Mesenchymal stem cell (in vitro differentiated cells and primary cell): ENCODE data around the gene RPL28.

Experiments
- DNase-seq: peaks from one replicate; pipeline ENCODE4 v3.0.0-alpha.2; 2013
- H2AFZ ChIP-seq: one replicate; pipeline ENCODE4 v1.6.1; 2013; ENCODE audit warnings: low read depth, mild to moderate bottlenecking, control low read depth, inconsistent platforms, low read length, moderate library complexity
- H2AK5ac ChIP-seq: 2 replicates; pipeline ENCODE4 v1.6.1; 2013; ENCODE audit warnings: low read length, moderate library complexity, mild to moderate bottlenecking, inconsistent platforms; ENCODE audit not compliant: severe bottlenecking
- H2BK120ac ChIP-seq: one replicate; pipeline ENCODE4 v1.6.1; 2013; ENCODE audit warnings: low read depth, mild to moderate bottlenecking, inconsistent platforms, low read length, moderate library complexity
- H2BK12ac ChIP-seq, 2 experiments: one replicate each; pipeline ENCODE4 v1.6.1; 2013; ENCODE audit warnings: inconsistent platforms in 2 of 2, low read length in 2 of 2, mild to moderate bottlenecking in 2 of 2, moderate library complexity in 2 of 2, control low read depth in 1 of 2
- H2BK15ac ChIP-seq: one replicate; pipeline ENCODE4 v1.6.1; 2013; ENCODE audit warnings: mild to moderate bottlenecking, low read depth, inconsistent platforms; ENCODE audit not compliant: poor library complexity, severe bottlenecking
- H2BK5ac ChIP-seq: 2 replicates; pipeline ENCODE4 v1.6.1; 2013; ENCODE audit warnings: low read depth, mild to moderate bottlenecking, low read length, control low read depth, inconsistent platforms; ENCODE audit not compliant: poor library complexity, severe bottlenecking
- H3K14ac ChIP-seq, 2 experiments: one replicate each; pipeline ENCODE4 v1.6.1; 2013; ENCODE audit warnings: inconsistent platforms in 2 of 2, low read length in 2 of 2, control low read depth in 1 of 2, mild to moderate bottlenecking in 1 of 2, moderate library complexity in 1 of 2
- H3K18ac ChIP-seq, 2 experiments: one replicate each; pipeline ENCODE4 v1.6.1; 2013; ENCODE audit warnings: inconsistent platforms in 2 of 2, low read length in 2 of 2, control low read depth in 1 of 2, low read depth in 1 of 2, mild to moderate bottlenecking in 1 of 2
- H3K23ac ChIP-seq, 2 experiments: one replicate each; pipeline ENCODE4 v1.6.1; 2013; ENCODE audit warnings: inconsistent platforms in 2 of 2, low read length in 2 of 2, mild to moderate bottlenecking in 2 of 2, moderate library complexity in 2 of 2, control low read depth in 1 of 2
- H3K27ac ChIP-seq: 2 replicates; pipeline ENCODE4 v1.5.1; 2013; ENCODE audit warnings: mild to moderate bottlenecking, moderate library complexity, low read length, control low read depth, inconsistent platforms; ENCODE audit not compliant: poor library complexity, severe bottlenecking
- H3K27me3 ChIP-seq, 2 experiments: 2 replicates each; pipeline versions ENCODE4 v1.6.1 to v1.7.0; 2013; ENCODE audit warnings: low read length in 2 of 2, mild to moderate bottlenecking in 2 of 2, moderate library complexity in 2 of 2, control low read depth in 1 of 2, inconsistent platforms in 1 of 2; ENCODE audit not compliant: control insufficient read depth in 1 of 2, insufficient read depth in 1 of 2
- H3K36me3 ChIP-seq, 2 experiments: 2 replicates each; pipeline versions ENCODE4 v1.6.1 to v1.7.0; 2013; ENCODE audit warnings: low read length in 2 of 2, control low read depth in 1 of 2, inconsistent platforms in 1 of 2, low read depth in 1 of 2, mild to moderate bottlenecking in 1 of 2; ENCODE audit not compliant: insufficient read depth in 2 of 2, control insufficient read depth in 1 of 2
- H3K4ac ChIP-seq, 2 experiments: one replicate each; pipeline ENCODE4 v1.6.1; 2013; ENCODE audit warnings: inconsistent platforms in 2 of 2, low read length in 2 of 2, mild to moderate bottlenecking in 2 of 2, moderate library complexity in 2 of 2, control low read depth in 1 of 2, low read depth in 1 of 2
- H3K4me1 ChIP-seq: 2 replicates; pipeline ENCODE4 v1.6.1; 2013; ENCODE audit warnings: low read depth, low read length, control low read depth; ENCODE audit not compliant: control insufficient read depth, insufficient read depth
- H3K4me2 ChIP-seq: 2 replicates; pipeline ENCODE4 v1.6.1; 2013; ENCODE audit warnings: low read length, mild to moderate bottlenecking, inconsistent platforms; ENCODE audit not compliant: poor library complexity, severe bottlenecking
- H3K4me3 ChIP-seq, 2 experiments: 2 replicates each; pipeline versions ENCODE4 v1.5.1 to v1.7.0; 2013; ENCODE audit warnings: low read length in 2 of 2, mild to moderate bottlenecking in 2 of 2, control low read depth in 1 of 2, low read depth in 1 of 2; ENCODE audit not compliant: insufficient read depth in 1 of 2
- H3K79me1 ChIP-seq: replicated peaks from 2 replicates; pipeline ENCODE4 v1.6.1; 2013; ENCODE audit warnings: mild to moderate bottlenecking, control low read depth, low read length, inconsistent platforms; ENCODE audit not compliant: poor library complexity, severe bottlenecking
- H3K9ac ChIP-seq: 2 replicates; pipeline ENCODE4 v1.7.0; 2013; ENCODE audit warnings: mild to moderate bottlenecking, low read length, moderate library complexity
- H3K9me3 ChIP-seq: 2 replicates; pipeline ENCODE4 v1.7.0; 2013; ENCODE audit warnings: mild to moderate bottlenecking, low read length; ENCODE audit not compliant: control insufficient read depth
- H4K8ac ChIP-seq: one replicate; pipeline ENCODE4 v1.6.1; 2013; ENCODE audit warnings: inconsistent platforms, mild to moderate bottlenecking, low read length, moderate library complexity
- H4K91ac ChIP-seq: one replicate; pipeline ENCODE4 v1.6.1; 2013; ENCODE audit warnings: mild to moderate bottlenecking, low read length, inconsistent platforms
- WGBS: methylation state at CpG from one replicate; pipeline ENCODE4 v1.1.7; 2013; ENCODE audit warnings: mixed read lengths; 5-methylcytosine and 5-hydroxymethylcytosine counted together

Gene RPL28

DNA sequence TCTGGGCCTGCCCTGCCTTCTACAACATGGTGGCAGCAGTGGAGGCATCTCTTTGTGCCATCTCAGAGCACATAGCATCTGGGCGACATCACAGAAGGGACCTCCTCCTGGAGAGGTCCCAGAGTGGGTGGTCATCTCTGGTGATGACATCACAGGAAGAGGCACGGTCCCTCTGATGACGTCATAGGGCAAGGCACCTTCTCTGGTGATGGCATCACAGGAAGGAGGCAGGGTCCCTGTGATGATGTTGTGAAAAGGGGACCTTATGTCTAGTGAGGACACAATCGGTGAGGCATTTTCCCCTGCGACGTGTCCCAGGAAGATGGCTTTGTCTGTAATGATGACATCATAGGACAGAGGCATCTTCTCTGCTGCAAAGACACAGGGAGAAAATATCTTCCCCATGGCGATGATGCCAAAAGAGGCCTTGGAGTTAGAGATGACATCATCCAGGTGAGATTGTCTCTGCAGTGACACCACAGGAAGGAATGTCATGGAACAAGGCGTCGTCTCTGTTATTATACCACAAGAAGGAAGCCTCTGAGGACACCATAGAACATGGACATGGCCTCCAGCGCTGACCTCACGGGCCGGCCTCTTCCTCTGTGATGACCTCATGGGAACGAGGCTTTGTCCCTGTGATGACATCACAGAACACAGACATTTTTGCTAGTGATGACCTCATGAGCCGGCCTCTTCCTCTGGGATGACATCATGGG is 46.7 kb downstream of the RPL28 start:
- Histone ChIP-seq H3K14ac (no peak overlapping the region), H3K18ac (no peak overlapping the region), H2BK15ac (no peak overlapping the region), H3K27me3 (peaks cover 4 to 66% of the 10 kb centered on the region in 2 experiments), H4K8ac (no peak overlapping the region), H3K9me3 (peaks cover 5% of the 10 kb centered on the region), H3K4me3 (no peak overlapping the region), H3K27ac (no peak overlapping the region), H2BK5ac (no peak overlapping the region), H3K4ac (no peak overlapping the region), H2AFZ (no peak overlapping the region), H2AK5ac (no peak overlapping the region), H3K79me1 (no peaks in the 10 kb centered on the region), H3K4me1 (peaks cover 6% of the 10 kb centered on the region), H2BK12ac (no peak overlapping the region), H3K4me2 (no peak overlapping the region), H3K36me3 (no peaks in the 10 kb centered on the region), H2BK120ac (no peak overlapping the region), H3K9ac (no peak overlapping the region), H3K23ac (no peak overlapping the region), H4K91ac (no peak overlapping the region)
- WGBS: 81% methylated on average over 14 of the region's 14 CpGs
- DNase-seq: no peak

DNA sequence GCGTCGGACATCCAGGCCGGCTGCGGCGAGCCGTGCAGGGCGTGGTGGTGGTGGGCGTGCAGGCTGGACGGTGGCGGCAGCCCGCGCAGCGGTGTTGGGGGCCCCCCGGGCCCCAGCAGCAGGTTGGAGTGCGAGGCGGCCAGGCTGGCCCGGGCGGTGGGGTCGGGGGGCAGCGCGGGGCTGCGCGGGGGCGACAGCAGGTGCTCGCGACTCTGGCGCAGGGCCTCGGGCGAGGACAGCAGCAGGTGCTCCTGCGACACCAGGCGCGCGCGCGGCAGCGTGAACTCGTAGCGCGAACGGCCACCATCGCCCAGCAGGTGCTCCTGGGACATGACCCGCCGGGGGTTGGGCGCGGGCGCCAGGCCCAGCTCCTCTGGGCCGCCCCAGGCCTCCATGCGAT is 47.6 kb downstream of the RPL28 start:
- Histone ChIP-seq H3K18ac (no peak overlapping the region), H3K23ac (no peak overlapping the region), H3K4me3 (no peak overlapping the region), H4K91ac (no peak overlapping the region), H3K4ac (no peak overlapping the region), H3K27ac (no peak overlapping the region), H3K27me3 (peaks cover 5 to 70% of the 10 kb centered on the region in 2 experiments), H2BK5ac (no peak overlapping the region), H2BK120ac (no peak overlapping the region), H2BK12ac (no peak overlapping the region), H4K8ac (no peak overlapping the region), H3K9me3 (peaks cover 5% of the 10 kb centered on the region), H3K14ac (no peak overlapping the region), H2AFZ (no peak overlapping the region), H2BK15ac (no peak overlapping the region), H3K9ac (no peak overlapping the region), H2AK5ac (no peak overlapping the region), H3K4me1 (peaks cover 9% of the 10 kb centered on the region), H3K4me2 (no peak overlapping the region), H3K36me3 (no peaks in the 10 kb centered on the region), H3K79me1 (no peaks in the 10 kb centered on the region)
- WGBS: 92% methylated on average over 48 of the region's 48 CpGs
- no peak for DNase-seq

DNA sequence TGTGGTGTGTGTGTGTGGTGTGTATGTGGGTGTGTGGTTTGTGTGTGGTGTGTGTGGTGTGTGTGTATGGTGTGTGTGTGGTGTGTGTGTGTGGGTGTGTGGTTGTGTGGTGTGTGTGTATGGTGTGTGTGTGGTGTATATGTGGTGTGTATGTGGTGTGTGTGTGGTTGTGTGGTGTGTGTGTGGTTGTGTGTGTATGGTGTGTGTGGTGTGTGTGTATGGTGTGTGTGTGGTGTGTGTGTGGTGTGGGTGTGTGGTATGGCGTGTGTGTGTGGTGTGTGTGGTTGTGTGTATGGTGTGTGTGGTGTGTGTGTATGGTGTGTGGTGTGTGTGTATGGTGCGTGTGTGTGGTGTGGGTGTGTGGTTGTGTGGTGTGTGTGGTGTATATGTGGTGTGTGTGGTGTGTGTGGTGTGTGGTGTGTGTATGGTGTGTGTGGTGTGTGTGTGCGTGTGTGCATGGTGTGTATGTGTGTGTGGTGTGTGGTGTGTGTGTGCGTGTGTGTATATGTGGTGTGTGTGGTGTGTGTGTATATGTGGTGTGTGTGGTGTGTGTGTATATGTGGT is 48.7 kb downstream of the RPL28 start:
- 84% methylated on average over 4 of the region's 4 CpGs for WGBS
- peak overlapping the region; percentile 49 for H4K91ac ChIP-seq
- H3K4me1 ChIP-seq: peaks cover 9% of the 10 kb centered on the region
- peaks cover 5% of the 10 kb centered on the region for H3K9me3 ChIP-seq
- H3K14ac ChIP-seq: peak overlapping the region in 1 of 2 experiments; percentile 46
- peak overlapping the region in 1 of 2 experiments; percentile 20 for H3K4me3 ChIP-seq
- H2AK5ac ChIP-seq: no peak overlapping the region
- H2BK12ac ChIP-seq: no peak overlapping the region
- no peak overlapping the region for H3K27ac ChIP-seq
- H3K18ac ChIP-seq: peak overlapping the region in 1 of 2 experiments; percentile 38
- peak overlapping the region in 1 of 2 experiments; percentile 73 for H3K23ac ChIP-seq
- no peak overlapping the region for H2BK120ac ChIP-seq
- peaks cover 13 to 72% of the 10 kb centered on the region in 2 experiments for H3K27me3 ChIP-seq
- no peak overlapping the region for H3K4ac ChIP-seq
- DNase-seq: no peak
- no peak overlapping the region for H2BK5ac ChIP-seq
- no peaks in the 10 kb centered on the region for H3K36me3 ChIP-seq
- no peak overlapping the region for H3K4me2 ChIP-seq
- H2AFZ ChIP-seq: no peak overlapping the region
- no peak overlapping the region for H2BK15ac ChIP-seq
- H3K9ac ChIP-seq: no peak overlapping the region
- H4K8ac ChIP-seq: no peak overlapping the region
- H3K79me1 ChIP-seq: no peaks in the 10 kb centered on the region

DNA sequence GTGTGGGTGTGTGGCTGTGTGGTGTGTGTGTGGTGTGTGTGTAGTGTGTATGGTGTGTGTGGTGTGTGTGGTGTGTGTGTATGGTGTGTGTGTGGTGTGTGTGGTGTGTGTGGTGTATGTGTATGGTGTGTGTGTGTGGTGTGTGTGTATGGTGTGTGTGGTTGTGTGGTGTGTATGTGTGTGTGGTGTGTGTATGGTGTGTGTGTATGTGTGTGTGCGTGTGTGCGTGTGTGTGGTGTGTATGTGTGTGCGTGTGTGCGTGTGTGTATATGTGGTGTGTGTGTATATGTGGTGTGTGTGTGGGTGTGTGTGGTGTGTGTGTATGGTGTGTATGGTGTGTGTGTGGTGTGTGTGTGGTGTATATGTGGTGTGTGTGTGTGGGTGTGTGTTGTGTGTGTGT is 49.3 kb downstream of the RPL28 start:
- WGBS: 95% methylated on average over 4 of the region's 4 CpGs

More for the DNA sequence above, 49.3 kb downstream of the RPL28 start:
- H3K4me2 ChIP-seq: no peak overlapping the region
- H3K14ac ChIP-seq: no peak overlapping the region
- H2BK12ac ChIP-seq: no peak overlapping the region
- no peak overlapping the region for H3K27ac ChIP-seq
- no peak overlapping the region for H3K18ac ChIP-seq
- H3K36me3 ChIP-seq: no peaks in the 10 kb centered on the region
- no peak overlapping the region for H3K23ac ChIP-seq
- peaks cover 9% of the 10 kb centered on the region for H3K4me1 ChIP-seq
- peaks cover 5% of the 10 kb centered on the region for H3K9me3 ChIP-seq
- H4K91ac ChIP-seq: peak overlapping the region; percentile 43
- H2AFZ ChIP-seq: no peak overlapping the region
- H3K27me3 ChIP-seq: peaks cover 19 to 71% of the 10 kb centered on the region in 2 experiments
- no peak overlapping the region for H2BK120ac ChIP-seq
- H3K4me3 ChIP-seq: no peak overlapping the region
- H4K8ac ChIP-seq: no peak overlapping the region
- no peaks in the 10 kb centered on the region for H3K79me1 ChIP-seq
- no peak overlapping the region for H3K9ac ChIP-seq
- H2BK5ac ChIP-seq: no peak overlapping the region
- DNase-seq: no peak
- H3K4ac ChIP-seq: no peak overlapping the region
- H2BK15ac ChIP-seq: no peak overlapping the region
- H2AK5ac ChIP-seq: no peak overlapping the region
